Measurements from ENCODE around the gene PARP15.

Gene PARP15

GRCh38 chr3:122536632-122537001 is 40.8 kb upstream of the PARP15 start:
- H3K4me3 ChIP-seq (ENCODE audit: low read depth, low read length), result no peak overlapping the region
- H3K27me3 ChIP-seq (replicated peaks), result no peaks in the 10 kb centered on the region
- no peak overlapping the region for H3K27ac ChIP-seq
- peaks cover 2% of the 10 kb centered on the region for H3K36me3 ChIP-seq (replicated peaks)
- no peak for DNase-seq
- in situ Hi-C loops (cut with HindIII; ENCODE audit: low pct_ligation_motif_present, low sequenced_read_pairs), result no loop called here
- TF ChIP-seq, protein P1, sequence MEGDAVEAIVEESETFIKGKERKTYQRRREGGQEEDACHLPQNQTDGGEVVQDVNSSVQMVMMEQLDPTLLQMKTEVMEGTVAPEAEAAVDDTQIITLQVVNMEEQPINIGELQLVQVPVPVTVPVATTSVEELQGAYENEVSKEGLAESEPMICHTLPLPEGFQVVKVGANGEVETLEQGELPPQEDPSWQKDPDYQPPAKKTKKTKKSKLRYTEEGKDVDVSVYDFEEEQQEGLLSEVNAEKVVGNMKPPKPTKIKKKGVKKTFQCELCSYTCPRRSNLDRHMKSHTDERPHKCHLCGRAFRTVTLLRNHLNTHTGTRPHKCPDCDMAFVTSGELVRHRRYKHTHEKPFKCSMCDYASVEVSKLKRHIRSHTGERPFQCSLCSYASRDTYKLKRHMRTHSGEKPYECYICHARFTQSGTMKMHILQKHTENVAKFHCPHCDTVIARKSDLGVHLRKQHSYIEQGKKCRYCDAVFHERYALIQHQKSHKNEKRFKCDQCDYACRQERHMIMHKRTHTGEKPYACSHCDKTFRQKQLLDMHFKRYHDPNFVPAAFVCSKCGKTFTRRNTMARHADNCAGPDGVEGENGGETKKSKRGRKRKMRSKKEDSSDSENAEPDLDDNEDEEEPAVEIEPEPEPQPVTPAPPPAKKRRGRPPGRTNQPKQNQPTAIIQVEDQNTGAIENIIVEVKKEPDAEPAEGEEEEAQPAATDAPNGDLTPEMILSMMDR (IDR thresholded peaks at IDR 0.05; ENCODE audit: low read depth, low read length, missing control alignments), result no peak

DNA sequence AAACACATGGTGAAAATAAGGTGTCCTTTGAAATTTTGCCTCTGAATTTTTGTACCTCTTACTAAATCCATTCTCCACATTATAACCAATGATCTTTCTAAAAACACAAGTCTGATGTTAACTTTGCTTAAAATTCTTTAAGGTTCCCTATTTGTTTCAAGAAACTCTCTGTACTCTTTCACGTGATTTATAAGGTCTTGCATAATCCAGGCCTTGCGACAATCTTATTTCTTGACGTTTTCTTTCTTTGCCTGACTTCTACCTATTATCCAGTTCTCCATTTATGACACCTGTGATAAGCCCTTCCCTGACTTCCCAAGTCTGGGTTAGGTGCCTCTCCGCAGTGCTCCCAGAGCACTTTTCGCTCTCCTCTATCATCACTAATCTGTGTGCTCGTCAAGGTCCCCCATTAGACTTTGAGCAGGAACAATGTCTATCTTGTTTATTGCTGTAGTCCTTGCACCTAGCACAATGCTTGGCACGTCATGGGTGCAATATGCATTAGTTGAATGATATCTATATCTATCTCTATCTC is 38.4 kb upstream of the PARP15 start:
- in situ Hi-C loops (cut with HindIII; ENCODE audit: low pct_ligation_motif_present, low sequenced_read_pairs), result no loop called here
- DNase-seq, result no peak
- TF ChIP-seq, protein P1 (IDR thresholded peaks at IDR 0.05; ENCODE audit: low read depth, low read length, missing control alignments), result no peak
- Histone ChIP-seq H3K36me3 (replicated peaks) (no peaks in the 10 kb centered on the region), H3K4me3 (ENCODE audit: low read depth, low read length) (no peak overlapping the region), H3K27ac (no peak overlapping the region), H3K27me3 (replicated peaks) (no peaks in the 10 kb centered on the region)

DNA sequence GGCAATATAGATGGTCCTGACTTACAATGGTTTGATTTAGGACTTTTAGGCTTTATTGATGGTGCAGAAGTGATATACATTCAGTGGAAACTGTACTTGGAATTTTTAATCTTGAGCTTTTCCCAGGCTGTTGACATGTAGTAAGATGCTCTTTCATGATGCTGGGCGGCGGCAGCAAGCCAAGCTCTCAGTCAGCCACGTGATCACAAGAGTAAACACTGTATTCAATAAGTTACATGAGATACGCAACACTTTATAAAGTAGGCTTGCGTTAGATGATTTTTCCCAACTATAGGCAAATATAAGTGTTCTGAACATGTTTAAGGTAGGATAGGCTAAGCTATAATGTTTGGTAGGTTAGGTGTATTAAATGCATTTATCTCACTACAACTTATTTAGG is 31.3 kb upstream of the PARP15 start:
- Histone ChIP-seq H3K4me3 (ENCODE audit: low read depth, low read length) (no peak overlapping the region), H3K36me3 (replicated peaks) (peaks cover 5% of the 10 kb centered on the region), H3K27me3 (replicated peaks) (no peaks in the 10 kb centered on the region), H3K27ac (no peak overlapping the region)
- no peak for DNase-seq
- TF ChIP-seq, protein P1 (IDR thresholded peaks at IDR 0.05; ENCODE audit: low read depth, low read length, missing control alignments), result no peak
- in situ Hi-C loops (cut with HindIII; ENCODE audit: low pct_ligation_motif_present, low sequenced_read_pairs), result no loop called here

DNA sequence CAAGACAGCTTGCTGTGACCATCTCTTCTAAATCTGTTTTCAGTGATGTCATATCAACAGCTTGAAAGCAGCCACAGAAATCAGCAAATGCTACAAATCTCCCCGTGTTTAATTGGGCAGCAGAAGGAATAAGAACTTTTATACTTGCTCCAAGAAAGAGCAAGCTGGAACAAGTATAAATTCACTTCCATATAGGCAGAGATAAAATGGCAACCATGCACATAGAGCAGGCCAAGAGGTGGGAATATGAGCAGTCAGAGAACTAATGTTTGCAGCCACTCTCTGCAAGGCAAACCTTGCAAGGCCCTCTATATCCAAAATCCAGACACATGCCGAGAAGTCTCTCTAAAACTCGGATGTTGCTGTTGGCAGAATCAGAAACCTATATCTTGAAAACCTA is 29.4 kb upstream of the PARP15 start:
- TF ChIP-seq, protein P1 (IDR thresholded peaks at IDR 0.05; ENCODE audit: low read depth, low read length, missing control alignments), result no peak
- Histone ChIP-seq H3K36me3 (replicated peaks) (peaks cover 10% of the 10 kb centered on the region), H3K4me3 (ENCODE audit: low read depth, low read length) (no peak overlapping the region), H3K27ac (no peak overlapping the region), H3K27me3 (replicated peaks) (no peaks in the 10 kb centered on the region)
- DNase-seq, result no peak
- in situ Hi-C loops (cut with HindIII; ENCODE audit: low pct_ligation_motif_present, low sequenced_read_pairs), result no loop called here

DNA sequence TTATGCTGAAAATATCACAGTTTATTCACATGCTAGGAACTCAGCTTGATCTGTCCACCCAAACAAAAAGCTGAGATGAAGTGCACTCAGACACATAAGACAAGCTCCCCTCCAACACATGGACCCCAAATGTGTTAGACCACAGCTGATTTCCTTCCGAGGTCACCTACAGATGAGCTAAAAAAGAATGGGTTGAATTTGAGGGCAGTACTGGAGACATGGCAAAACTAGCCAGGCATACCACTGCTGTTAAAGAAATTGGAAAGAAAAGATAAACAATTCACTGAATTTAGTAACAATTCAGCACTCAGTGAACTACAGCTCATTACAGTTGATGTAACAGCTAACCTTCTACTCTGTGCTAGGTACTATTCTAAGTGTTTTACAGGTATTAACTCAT is 28.8 kb upstream of the PARP15 start:
- Histone ChIP-seq H3K27ac (no peak overlapping the region), H3K4me3 (ENCODE audit: low read depth, low read length) (no peak overlapping the region), H3K27me3 (replicated peaks) (no peaks in the 10 kb centered on the region), H3K36me3 (replicated peaks) (peaks cover 10% of the 10 kb centered on the region)
- TF ChIP-seq, protein P1 (IDR thresholded peaks at IDR 0.05; ENCODE audit: low read depth, low read length, missing control alignments), result no peak
- no peak for DNase-seq
- in situ Hi-C loops (cut with HindIII; ENCODE audit: low pct_ligation_motif_present, low sequenced_read_pairs), result no loop called here

DNA sequence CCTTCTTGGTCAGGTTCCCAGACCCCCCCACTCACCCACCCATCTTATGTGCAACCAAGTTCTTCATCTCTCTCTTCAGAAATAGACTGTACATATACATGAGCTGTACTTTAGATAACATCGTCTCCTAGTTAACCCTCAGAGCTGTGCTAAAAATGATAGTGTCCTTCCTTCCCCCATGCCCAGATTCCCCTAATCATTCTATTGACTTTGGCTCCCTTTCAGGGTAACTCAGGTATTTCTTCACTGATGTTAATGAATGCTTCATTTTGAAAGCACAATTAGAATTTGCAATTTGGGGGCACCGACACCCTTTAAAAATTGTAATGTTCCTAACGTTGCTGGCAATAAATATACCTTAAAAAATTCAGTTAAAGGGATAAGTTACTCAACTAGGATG is 24.3 kb upstream of the PARP15 start:
- Histone ChIP-seq H3K27ac (no peak overlapping the region), H3K27me3 (replicated peaks) (no peaks in the 10 kb centered on the region), H3K4me3 (ENCODE audit: low read depth, low read length) (no peak overlapping the region), H3K36me3 (replicated peaks) (peaks cover 7% of the 10 kb centered on the region)
- TF ChIP-seq, protein P1 (IDR thresholded peaks at IDR 0.05; ENCODE audit: low read depth, low read length, missing control alignments), result no peak
- in situ Hi-C loops (cut with HindIII; ENCODE audit: low pct_ligation_motif_present, low sequenced_read_pairs), result no loop called here
- no peak for DNase-seq

Data from brain microvascular endothelial cell (primary cell).